ENCODE results near the gene PTPN7.

PTPN7 gene

GRCh38 chr1:202107321-202107761, 53.1 kb downstream of the PTPN7 start:
- H3K4me2 ChIP-seq (ENCODE audit: low read length) = no peak overlapping the region
- no peaks in the 10 kb centered on the region for H4K20me1 ChIP-seq (ENCODE audit: insufficient read depth, low read length)
- no peak overlapping the region for H3K27ac ChIP-seq (ENCODE audit: low read length)
- H3K27me3 ChIP-seq (ENCODE audit: low read depth, low read length) = no peaks in the 10 kb centered on the region
- no peaks in the 10 kb centered on the region for H3K36me3 ChIP-seq (replicated peaks; ENCODE audit: low read depth, low read length)
- H3K79me2 ChIP-seq (ENCODE audit: low read length) = no peaks in the 10 kb centered on the region
- TF ChIP-seq, protein P1, sequence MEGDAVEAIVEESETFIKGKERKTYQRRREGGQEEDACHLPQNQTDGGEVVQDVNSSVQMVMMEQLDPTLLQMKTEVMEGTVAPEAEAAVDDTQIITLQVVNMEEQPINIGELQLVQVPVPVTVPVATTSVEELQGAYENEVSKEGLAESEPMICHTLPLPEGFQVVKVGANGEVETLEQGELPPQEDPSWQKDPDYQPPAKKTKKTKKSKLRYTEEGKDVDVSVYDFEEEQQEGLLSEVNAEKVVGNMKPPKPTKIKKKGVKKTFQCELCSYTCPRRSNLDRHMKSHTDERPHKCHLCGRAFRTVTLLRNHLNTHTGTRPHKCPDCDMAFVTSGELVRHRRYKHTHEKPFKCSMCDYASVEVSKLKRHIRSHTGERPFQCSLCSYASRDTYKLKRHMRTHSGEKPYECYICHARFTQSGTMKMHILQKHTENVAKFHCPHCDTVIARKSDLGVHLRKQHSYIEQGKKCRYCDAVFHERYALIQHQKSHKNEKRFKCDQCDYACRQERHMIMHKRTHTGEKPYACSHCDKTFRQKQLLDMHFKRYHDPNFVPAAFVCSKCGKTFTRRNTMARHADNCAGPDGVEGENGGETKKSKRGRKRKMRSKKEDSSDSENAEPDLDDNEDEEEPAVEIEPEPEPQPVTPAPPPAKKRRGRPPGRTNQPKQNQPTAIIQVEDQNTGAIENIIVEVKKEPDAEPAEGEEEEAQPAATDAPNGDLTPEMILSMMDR (IDR thresholded peaks at IDR 0.05; ENCODE audit: low read depth, low read length) = no peak
- no peak for TF ChIP-seq EZH2phosphoT487 (IDR thresholded peaks at IDR 0.05; ENCODE audit: low read depth)
- H3K4me1 ChIP-seq (ENCODE audit: low read length) = peaks cover 15% of the 10 kb centered on the region
- H2AFZ ChIP-seq (ENCODE audit: low read depth, low read length) = no peak overlapping the region
- H3K4me3 ChIP-seq (ENCODE audit: low read length) = no peak overlapping the region
- H3K9me3 ChIP-seq (ENCODE audit: insufficient read depth, low read length) = no peaks in the 10 kb centered on the region
- H3K9ac ChIP-seq (ENCODE audit: low read length) = no peak overlapping the region

- H3K4me2 ChIP-seq (ENCODE audit: low read length) = peak overlapping the region; percentile 57
- H3K4me3 ChIP-seq (ENCODE audit: low read length) = peak overlapping the region; percentile 57; the same call in 1 of the 2 replicates
- H3K4me1 ChIP-seq (ENCODE audit: low read length) = peaks cover 15% of the 10 kb centered on the region
- no peaks in the 10 kb centered on the region for H4K20me1 ChIP-seq (ENCODE audit: insufficient read depth, low read length)
- H3K27ac ChIP-seq (ENCODE audit: low read length) = no peak overlapping the region
- no peaks in the 10 kb centered on the region for H3K36me3 ChIP-seq (replicated peaks; ENCODE audit: low read depth, low read length)
- TF ChIP-seq EZH2phosphoT487 (IDR thresholded peaks at IDR 0.05; ENCODE audit: low read depth) = no peak
- TF ChIP-seq, protein P1 (IDR thresholded peaks at IDR 0.05; ENCODE audit: low read depth, low read length) = no peak
- H3K9ac ChIP-seq (ENCODE audit: low read length) = no peak overlapping the region
- no peaks in the 10 kb centered on the region for H3K79me2 ChIP-seq (ENCODE audit: low read length)
- H3K9me3 ChIP-seq (ENCODE audit: insufficient read depth, low read length) = no peaks in the 10 kb centered on the region
- H2AFZ ChIP-seq (ENCODE audit: low read depth, low read length) = peak overlapping the region; percentile 77
- no peaks in the 10 kb centered on the region for H3K27me3 ChIP-seq (ENCODE audit: low read depth, low read length)
These were observed 53.8 kb downstream of the PTPN7 start for GRCh38 chr1:202106340-202107254.

- H3K4me3 ChIP-seq (ENCODE audit: low read length) = peak overlapping the region; percentile 57
- H2AFZ ChIP-seq (ENCODE audit: low read depth, low read length) = peak overlapping the region; percentile 77
- no peaks in the 10 kb centered on the region for H3K36me3 ChIP-seq (replicated peaks; ENCODE audit: low read depth, low read length)
- H3K9me3 ChIP-seq (ENCODE audit: insufficient read depth, low read length) = no peaks in the 10 kb centered on the region
- no peak for TF ChIP-seq EZH2phosphoT487 (IDR thresholded peaks at IDR 0.05; ENCODE audit: low read depth)
- TF ChIP-seq, protein P1 (IDR thresholded peaks at IDR 0.05; ENCODE audit: low read depth, low read length) = no peak
- H3K9ac ChIP-seq (ENCODE audit: low read length) = peak overlapping the region; percentile 27; the same call in 1 of the 2 replicates
- no peaks in the 10 kb centered on the region for H3K79me2 ChIP-seq (ENCODE audit: low read length)
- H3K27me3 ChIP-seq (ENCODE audit: low read depth, low read length) = no peaks in the 10 kb centered on the region
- peaks cover 15% of the 10 kb centered on the region for H3K4me1 ChIP-seq (ENCODE audit: low read length)
- H3K27ac ChIP-seq (ENCODE audit: low read length) = no peak overlapping the region
- H3K4me2 ChIP-seq (ENCODE audit: low read length) = peak overlapping the region; percentile 57
- H4K20me1 ChIP-seq (ENCODE audit: insufficient read depth, low read length) = no peaks in the 10 kb centered on the region
These were observed 54.6 kb downstream of the PTPN7 start for GRCh38 chr1:202105571-202106339.

- Histone ChIP-seq H3K27me3 (ENCODE audit: low read depth, low read length) (no peaks in the 10 kb centered on the region), H4K20me1 (ENCODE audit: insufficient read depth, low read length) (no peaks in the 10 kb centered on the region), H2AFZ (ENCODE audit: low read depth, low read length) (no peak overlapping the region), H3K4me3 (ENCODE audit: low read length) (no peak overlapping the region), H3K4me2 (ENCODE audit: low read length) (no peak overlapping the region), H3K9ac (ENCODE audit: low read length) (no peak overlapping the region), H3K9me3 (ENCODE audit: insufficient read depth, low read length) (no peaks in the 10 kb centered on the region), H3K27ac (ENCODE audit: low read length) (no peak overlapping the region), H3K36me3 (replicated peaks; ENCODE audit: low read depth, low read length) (no peaks in the 10 kb centered on the region), H3K4me1 (ENCODE audit: low read length) (peaks cover 15% of the 10 kb centered on the region), H3K79me2 (ENCODE audit: low read length) (no peaks in the 10 kb centered on the region)
- no peak for TF ChIP-seq EZH2phosphoT487 (IDR thresholded peaks at IDR 0.05; ENCODE audit: low read depth)
- TF ChIP-seq, protein P1 (IDR thresholded peaks at IDR 0.05; ENCODE audit: low read depth, low read length) = no peak
These were observed 56.3 kb downstream of the PTPN7 start for GRCh38 chr1:202104073-202104472.

Measured in OCI-LY3 (cell line).